ENCODE data around the gene TPM1.

Gene TPM1

DNA sequence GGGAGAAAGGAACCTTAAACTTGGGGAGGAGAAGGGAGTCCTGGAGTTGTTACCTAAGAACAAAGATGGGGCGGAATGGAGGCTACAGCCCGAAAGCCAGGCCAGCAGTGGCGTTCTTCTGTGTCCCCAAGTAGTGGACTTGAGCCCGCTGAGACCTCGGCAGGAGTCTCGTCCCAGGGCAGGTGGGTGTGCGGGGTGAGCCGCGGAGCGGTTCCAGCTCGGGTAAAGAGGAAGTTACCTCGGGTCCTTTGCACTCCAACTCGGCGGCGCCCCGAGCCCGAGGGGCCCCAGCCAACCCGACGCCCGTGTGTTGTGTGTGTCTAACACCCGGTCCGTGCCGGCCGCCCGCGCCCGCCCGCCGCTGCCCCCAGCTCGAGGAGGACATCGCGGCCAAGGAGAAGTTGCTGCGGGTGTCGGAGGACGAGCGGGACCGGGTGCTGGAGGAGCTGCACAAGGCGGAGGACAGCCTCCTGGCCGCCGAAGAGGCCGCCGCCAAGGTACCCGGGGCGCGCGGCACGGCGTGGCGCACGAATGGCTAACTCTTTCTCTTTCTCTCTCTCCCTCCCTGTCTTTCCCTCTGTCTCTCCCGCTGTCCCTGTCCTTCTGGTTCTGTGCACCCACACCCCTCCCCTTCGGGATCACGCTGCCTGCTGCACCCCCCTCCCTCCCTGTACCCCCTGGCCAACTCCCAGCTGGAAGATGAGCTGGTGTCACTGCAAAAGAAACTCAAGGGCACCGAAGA is 959 bp downstream of the TPM1 start:
- DNase-seq, result no peak

DNA sequence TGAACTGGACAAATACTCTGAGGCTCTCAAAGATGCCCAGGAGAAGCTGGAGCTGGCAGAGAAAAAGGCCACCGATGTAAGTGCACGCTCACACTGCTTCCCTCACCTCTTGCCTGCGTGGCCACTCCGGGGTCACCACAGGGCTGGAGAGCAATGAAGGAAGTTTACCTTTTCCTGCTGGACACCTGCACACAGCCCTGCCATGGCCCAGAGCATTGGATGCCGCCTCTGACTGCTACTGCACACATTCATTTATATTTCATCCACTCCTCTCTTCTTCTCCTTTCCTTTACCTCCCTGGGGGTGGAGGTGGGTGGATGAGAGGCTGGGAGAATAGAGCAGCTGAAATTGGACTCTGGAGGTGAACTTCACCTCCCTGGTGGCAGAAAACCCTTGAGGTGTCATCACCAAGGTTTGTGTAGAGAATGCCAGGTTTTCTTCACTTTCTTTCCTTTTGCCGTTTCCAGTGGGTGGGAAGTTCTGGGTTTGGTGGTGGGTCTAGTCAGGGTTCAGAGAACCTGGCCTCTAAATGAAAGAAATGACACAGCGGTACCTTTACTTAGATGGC is 1.6 kb downstream of the TPM1 start:
- DNase-seq, result no peak

DNA sequence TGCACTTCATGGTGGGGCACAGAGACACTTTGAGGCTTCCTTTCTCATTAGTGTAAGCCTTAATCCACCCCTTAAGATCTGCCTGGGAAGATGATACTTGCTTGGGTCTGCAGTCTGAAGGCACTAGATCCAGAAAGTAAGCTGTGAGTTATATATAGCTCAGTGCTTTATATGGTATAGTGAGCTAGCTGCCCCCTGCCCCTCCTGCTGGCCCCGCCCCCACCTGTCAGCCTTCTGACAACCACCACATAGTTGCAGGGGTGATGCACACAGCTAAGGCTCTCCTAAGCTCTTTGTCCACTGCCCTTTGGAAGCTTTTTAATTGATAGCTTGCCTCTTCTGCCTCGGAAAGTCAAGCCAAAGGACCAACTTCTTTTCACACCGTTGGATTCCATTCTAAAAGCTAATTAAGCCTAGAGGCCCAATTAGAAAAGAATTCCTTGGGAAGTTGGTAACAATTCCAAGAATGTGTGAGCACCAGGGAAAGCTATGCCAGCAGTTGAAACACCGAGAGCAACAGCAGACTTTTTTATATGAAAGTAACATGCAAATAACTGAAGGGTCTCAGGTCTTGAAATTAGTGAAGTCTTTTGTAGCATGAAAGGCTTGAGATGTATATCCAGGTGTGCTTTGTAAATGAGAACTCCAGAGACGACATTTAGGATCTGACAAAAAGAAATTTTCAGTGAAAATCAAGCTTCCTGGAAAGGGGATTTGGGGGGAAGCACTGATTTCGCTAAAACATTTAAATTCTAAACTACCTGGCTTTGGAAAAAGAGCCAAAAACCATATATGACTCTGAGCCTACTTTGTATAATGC is 2.3 kb downstream of the TPM1 start:
- no peak for DNase-seq

DNA sequence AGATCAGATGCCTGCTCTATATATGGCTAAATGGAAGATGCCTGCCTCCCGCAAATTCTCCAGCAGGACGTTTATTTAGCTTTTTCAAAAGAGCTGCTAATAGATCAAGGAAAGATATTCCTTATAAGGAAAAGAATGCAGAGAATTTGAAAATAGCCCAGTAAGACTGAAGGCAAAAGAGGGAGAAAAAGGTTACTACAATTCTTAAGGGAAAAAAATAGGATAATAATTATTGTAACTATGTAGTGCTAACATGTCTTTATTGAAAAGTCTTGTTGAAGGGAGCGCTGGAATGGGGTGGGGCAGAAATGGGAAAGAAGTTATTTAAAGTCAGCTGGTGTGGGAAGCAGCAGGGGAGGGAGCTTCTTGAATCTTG is 2.9 kb downstream of the TPM1 start:
- DNase-seq, result no peak

DNA sequence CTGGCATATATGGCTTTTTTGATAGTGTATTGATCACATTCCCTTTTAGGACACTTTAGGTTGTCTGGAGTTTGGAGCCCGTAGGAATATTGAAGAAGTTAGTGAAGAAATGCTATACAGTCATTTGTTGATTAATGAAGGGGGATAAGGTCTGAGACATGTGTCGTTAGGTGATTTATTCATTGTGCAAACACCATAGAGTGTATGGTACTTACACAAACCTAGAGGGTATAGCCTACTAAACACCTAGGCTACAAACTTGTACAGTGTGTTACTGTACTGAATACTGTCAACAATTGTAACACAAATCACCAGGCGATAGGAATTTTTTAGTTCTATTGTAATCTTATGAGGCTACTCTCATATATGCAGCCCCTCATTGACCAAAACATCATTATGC is 3.3 kb downstream of the TPM1 start:
- no peak for DNase-seq

DNA sequence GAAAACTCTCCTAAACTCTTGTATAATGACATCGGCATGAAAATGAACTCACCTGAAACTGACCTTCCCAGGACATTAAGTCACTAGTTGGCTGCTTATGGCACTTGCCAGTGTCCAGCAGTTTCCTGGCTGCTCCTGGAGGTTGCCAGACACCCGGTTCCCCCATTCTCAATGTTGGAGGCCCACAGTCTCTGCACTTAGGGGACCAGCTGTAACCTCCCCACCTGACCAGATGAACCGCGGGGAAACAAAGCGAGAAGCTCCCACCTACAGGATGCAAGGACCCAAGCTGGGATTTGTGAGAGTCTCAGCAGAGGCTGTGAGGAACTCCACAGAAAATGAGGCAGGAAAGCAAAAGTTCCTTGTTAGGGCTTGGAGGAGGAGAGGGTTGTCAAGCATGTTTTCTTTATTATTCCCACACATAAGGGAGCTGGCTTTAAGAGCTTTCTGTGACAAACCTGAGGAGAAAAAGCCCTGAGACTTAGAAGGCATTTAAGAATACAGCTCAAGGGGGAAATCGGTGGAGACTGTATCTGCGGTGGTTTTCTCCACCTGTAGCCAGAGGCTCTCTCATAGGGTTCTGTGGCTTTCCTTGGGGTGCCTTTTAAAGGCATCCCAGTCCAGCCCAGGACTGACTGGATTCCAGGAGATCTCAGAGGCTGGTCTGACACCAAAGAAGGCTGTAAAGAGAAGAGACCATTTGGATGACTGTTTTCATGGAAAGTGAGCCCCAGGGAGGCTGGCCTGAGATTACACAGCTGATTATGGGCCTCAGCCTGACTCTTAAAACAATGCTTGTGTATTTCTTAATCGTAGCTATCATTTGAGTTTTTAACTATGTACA is 4.6 kb downstream of the TPM1 start:
- DNase-seq, result no peak

DNA sequence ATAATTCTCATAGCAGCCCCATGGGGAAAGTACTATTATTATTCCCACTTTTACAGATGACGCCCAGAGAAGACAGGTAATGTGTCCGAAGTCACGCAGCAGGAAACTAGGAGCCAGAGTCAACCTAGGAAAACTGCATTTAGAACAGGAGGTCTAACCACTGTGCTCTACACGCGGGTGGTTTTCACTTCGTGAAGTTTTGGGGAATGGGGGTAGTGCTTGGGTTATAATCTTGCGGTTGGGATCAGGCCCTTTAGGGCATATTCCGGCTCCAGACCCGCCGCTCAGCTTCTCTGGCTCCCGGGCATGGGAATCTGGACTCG is 5.2 kb downstream of the TPM1 start:
- DNase-seq, result no peak

DNA sequence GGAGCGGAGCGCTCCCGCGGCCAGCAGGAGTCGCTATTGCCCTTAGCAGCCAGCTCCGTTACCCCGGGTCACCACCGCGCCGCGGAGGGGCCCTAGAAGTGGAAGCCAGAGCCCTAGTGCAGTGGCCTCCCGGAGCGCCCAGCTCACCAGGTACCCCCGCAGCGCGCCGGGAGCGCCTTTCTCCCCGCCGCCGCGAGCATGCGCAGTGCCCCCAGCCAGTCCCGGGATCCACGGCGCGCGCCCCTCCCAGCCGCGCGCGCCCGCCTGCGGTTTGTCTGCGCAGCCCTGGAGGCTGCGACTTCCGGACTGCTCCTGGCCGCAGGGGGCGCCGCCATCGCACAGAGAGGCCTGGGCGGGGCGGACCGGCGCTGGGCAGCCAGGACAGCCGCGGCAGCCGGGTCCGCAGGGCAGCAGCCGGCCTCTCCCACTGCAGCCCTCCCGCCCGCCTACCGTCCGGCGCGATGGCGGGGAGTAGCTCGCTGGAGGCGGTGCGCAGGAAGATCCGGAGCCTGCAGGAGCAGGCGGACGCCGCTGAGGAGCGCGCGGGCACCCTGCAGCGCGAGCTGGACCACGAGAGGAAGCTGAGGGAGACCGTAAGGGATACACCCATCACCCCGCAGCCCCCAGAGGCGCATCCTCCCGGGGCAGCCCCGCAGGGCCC is 5.7 kb downstream of the TPM1 start:
- DNase-seq, result peak; percentile 78

DNA sequence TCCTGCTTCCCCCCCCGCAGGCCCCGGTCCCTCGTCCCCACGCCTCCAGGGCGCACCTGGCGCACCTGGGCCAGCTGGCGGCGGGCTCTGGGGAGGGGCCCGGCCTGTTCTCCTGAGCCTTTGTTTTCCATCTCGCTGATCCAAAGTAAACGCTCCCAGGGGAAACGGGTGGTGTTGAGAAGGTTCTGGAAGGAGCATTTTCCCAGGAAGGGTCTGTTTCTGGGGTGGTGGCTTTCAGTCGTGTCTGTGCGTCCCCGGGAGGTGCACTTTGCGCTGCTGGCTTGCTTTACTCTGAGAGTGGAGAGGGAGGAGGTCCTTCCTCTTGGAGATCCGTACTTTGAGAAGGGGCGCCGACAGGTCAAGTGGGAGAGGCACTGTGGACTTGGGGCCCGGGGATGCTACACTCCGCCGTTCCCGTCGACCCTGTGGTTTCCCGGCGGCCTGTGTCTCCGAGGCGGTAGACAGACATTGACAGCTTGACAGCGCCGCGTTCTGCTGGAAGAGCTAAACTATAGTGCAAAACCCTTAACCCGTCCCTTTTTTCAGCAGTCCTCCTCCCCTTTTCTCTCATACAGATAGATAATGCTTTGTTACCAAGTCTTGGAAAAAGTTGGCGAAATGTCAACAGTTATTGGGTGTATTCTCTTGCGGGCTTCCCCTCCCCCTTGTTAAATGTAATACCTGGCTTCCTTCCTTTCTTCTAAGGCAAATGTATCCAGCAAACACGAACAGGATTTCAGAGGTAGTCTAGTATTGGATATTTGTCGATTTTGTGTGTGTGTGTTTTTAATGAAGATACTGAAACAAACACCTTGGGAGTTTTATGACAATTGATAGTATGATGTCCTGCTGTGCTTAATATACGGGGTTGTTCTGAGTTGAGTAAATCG is 6.5 kb downstream of the TPM1 start:
- no peak for DNase-seq

DNA sequence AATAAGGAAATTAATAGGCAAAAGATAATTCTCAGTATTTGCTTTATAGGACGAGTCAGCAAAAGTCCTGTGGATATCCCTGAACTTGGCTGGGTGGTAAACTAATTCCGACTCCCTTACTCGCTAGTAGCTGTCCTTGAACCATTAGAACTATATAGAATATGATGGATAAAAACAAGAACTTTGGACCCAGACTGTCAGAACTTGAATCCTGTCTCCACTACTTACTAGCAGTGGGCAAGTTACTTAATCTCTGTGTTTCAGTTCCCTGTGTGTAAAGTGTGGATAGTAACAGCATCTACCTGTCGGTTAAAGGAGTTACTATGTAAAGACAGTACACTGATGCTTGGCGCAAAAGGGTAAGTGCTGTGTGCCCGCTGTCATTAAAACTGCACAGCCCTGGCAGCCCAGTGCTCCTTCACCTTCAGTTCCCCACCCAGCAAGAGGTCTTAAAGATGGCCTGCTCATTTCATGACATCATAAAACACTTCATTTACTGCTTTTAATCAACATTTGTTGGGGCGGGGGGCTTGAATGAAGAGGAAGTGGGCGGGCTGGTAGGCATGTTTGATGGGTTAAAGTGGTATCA is 7.3 kb downstream of the TPM1 start:
- no peak for DNase-seq

DNA sequence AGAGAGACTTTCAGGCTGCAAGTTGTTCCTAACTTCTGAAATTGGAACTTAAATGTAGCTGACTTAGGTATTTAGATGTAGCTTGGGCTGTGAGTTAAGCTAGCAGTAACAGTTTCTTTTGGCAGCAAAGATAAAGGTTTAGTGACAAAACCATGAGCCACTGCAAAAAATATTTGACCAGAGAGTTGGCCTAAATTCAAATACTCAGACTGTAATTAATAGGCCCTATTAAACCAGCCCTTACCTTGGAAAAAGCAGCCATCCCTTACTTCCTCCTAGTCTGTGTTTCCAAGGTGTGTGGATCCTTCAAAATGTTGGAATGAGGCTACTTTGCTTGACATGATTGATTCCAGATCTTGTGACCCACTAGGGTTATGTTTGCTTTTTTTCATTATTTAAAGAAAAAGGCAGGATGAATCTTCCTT is 8.2 kb downstream of the TPM1 start:
- DNase-seq, result no peak

DNA sequence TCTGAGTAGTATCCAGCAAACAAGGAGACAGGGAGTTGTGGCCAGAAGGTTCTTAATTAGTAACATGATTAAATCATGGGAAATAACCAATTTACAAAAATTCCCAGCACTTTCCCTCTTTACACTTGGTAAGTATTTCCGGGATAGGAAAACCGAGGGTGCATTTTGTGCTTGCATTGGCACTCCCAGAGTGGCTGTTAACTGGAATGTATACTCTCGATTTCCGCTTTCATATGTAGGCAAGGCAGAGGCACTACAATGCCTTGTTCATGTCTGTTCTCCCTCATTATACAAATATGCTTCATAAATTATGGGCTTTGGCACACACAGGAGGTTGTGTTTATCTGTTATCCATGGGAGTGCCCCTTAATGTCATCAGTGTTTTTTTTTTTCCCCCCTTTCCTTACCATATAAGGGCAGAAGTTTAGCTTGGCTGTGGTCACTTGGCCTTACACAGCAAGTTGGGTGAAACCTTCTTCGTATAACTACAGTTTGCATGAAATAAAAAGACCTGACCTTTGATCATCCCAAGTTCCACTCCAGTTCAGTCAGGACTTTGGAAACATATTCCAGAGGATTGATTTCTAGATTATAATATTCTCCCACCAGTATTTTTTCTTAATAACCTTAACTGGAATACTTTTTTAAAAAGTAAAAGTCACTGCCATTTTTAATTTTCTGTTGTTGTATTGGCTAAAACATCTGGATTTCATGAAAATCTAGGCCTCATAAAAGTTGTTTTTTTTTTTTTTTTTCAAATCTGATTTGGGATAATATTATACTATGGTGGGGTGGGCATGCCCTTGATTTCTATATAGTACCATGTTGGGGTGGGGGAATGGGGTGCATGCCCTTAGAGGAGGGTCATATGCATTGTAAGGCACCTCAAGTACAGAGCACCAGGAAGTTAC is 8.9 kb downstream of the TPM1 start:
- no peak for DNase-seq

DNA sequence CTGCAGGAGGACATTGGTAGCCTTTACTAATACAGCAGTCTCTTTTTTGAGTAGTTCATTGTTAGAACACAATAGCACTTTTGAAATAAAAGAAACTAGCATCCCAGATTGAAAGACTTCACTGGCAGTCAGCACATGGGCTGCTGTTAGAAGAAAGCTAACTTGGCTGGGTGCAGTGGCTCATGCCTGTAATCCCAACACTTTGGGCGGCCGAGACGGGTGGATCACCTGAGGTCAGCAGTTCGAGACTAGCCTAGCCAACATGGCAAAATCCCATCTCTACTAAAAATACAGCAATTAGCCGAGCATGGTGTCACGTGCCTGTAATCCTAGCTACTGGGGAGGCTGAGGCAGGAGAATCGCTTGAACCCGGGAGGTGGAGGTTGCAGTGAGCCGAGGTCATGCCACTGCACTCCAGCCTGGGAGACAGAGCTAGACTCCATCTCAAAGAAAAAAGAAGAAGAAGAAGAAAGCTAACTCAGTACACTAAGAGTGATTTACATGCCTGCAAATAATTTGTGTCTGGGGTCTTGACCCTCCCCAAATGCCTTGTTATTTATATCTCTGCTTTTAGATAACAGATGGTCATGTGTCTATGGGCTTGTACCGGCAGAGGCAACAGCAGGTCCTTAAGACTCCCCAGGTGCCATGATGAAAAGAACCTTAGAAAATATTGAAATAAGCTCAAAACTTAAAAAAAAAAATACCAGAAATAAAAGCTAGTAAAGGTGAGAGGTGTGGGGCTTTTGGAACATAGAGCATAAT is 9.7 kb downstream of the TPM1 start:
- DNase-seq, result no peak

DNA sequence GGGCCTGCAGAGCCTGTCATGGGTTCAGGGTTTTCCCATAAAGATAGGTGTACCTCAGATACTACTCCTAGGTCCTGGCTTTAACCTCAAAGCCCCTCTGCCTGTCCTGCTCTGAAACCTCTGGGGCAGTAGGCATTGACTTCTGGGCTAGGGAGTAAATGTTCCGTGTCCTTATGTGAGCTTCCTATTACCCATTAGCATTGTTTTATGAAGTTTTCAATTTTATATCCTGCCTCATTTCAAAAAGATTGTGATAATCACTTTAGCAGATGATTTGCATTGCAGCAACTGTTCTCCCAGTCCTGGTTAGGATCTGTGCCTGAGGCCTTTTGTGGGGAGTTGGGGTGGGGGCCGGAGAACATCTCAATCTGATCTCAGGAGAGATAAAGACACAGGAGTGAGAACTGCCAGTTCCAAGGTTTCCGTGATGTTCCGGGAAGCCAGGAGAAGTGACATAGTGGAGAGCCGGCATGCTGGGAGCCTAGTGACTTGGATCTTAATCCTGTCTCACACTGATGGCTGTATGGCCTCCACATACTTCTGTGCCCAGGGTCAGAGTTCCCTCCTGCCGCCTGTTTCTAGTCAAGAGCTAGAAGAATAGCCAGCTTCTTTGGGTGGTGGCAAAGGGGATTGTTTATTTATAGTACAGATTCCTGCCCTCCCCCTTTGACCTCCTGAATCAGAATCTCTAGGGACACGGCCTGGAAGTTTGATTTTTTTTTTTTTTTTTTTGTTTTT is 10.6 kb downstream of the TPM1 start:
- no peak for DNase-seq

DNA sequence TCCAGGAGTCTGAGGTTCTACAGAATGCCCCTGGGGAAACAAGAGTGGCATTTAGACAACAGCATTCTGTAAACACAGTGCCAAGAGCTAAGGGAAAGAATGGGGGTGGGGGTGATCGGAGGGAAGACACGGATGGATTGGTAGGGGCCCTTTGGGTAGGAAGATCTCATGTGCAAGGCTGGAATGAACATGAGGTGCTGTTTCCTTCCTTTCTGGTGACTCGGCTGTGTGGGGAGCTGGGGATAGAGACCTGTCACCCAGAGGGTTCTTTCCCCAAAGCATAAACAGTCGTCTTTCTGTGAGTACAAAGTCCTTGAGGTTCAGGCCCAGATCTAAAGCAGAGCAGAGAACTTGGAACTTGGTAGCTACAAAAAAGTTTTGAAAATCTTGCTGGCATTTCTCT is 11.7 kb downstream of the TPM1 start:
- no peak for DNase-seq

DNA sequence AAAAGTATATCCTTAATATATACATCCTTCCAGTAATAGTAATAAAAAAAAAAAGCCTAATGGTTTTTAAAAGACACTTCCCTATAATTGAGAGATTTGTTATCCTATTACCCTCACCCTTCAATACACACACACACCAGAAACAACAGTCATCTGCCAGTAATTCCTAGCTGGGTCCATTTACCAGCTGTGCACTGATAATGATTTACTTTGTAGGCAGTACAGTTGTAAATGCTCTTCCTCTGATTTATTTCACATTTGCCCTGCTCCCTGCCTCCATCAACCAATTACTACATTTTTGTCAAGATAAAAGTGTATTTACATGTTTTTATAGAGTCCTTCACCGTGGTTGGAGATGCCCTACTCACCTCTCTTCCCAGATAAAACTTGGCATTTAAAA is 12.4 kb downstream of the TPM1 start:
- DNase-seq, result no peak

DNA sequence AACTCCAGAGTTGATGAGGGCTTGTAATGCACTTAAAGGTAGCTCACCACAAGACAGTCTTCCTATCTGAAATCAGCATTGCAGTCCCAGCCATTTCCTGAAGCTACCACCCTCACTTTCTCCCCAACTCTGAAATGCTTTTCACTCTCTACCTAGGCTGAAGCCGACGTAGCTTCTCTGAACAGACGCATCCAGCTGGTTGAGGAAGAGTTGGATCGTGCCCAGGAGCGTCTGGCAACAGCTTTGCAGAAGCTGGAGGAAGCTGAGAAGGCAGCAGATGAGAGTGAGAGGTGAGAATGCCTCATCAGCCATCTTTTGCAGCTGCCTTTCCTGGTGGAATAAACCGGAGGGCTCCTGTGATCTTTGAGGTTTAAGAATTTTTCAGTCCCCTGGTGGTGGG is 14.3 kb downstream of the TPM1 start:
- DNase-seq, result no peak

DNA sequence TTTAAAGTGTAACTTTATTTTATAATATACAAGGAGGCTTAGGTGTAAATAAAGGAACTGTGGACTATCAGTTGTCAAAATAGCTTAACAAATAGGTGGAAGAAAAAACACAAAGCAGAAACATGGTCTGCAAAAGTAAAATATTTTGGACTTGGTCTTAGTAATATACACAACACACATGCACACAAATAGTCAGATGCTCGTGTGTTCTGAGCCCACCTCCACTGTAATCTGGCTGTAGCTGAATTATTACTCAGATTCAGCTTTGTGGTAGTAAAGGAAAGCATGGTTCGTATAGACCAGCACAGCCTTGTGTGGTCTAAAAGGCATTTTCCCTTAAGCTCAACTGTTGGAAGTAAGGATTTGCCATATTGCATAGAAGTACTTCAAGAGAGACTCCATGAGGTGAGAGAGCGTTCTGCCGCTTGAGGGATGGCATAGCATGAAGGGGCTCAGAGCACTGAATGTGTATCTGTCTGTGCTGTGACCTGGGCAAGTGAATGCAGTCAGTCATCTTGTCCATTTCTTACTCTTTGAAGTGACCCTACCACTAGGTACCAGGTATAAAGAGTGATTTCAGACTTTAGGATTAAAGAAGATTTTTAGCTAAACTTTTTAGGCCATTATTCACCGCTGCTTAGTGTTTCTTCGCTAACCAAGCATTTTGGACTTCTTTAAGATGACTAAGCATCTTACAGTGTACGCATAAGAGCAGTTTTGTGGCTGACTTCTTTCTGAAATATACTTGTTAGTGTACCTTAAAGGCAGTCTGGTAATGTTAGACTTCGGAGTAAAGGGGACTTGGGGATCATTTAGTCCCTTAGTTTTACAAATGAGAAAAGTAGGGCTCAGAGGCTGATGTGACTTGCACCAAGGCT is 15.2 kb downstream of the TPM1 start:
- no peak for DNase-seq
